ENCODE results near the gene RBMY1B. TPM values are rescaled to one million over a fixed set of nuclear protein-coding genes. Genes with fewer than 3 reads are reported as not detected.
"Not testable (repeated sequence)": the region's sequence is repeated elsewhere in the genome, so short reads cannot be mapped to it uniquely, and the experiment has no call there.

RBMY1B gene
- not detected for total RNA-seq

- not testable (repeated sequence) for DNase-seq (ENCODE audit: low spot score); ATAC-seq
Measured at GRCh38 chrY:21511038-21511437, at the start of gene RBMY1B. TSS of gene RBMY1B (plus strand) at chrY:21511338. CDS start at chrY:21513351, 2,013 bp downstream.

GRCh38 chrY:21462915-21463314 is 48.2 kb upstream of the RBMY1B start:
- DNase-seq (ENCODE audit: low spot score); ATAC-seq: not testable (repeated sequence)

- ATAC-seq (no peak), DNase-seq (ENCODE audit: low spot score) (no peak)
Measured at GRCh38 chrY:21482967-21483366, 28.2 kb upstream of the RBMY1B start.

- ATAC-seq, result not testable (repeated sequence)
Measured at GRCh38 chrY:21534579-21534978, 23.4 kb downstream of the RBMY1B start, which contains the start of gene RBMY1A1. TSS of gene RBMY1A1 (plus strand) at chrY:21534879. CDS start at chrY:21536892, 2,013 bp downstream.

GRCh38 chrY:21559316-21559984 is 48.3 kb downstream of the RBMY1B start:
- DNase-seq (ENCODE audit: low spot score), result not testable (repeated sequence)

More at GRCh38 chrY:21534579-21534978, 23.4 kb downstream of the RBMY1B start, which contains the start of gene RBMY1A1:
- not testable (repeated sequence) for DNase-seq (ENCODE audit: low spot score)

More at GRCh38 chrY:21559316-21559984, 48.3 kb downstream of the RBMY1B start:
- not testable (repeated sequence) for ATAC-seq

Other genes with a start within 250 kb of the RBMY1B start
- not detected for gene RBMY1A1, start 23.5 kb downstream of the RBMY1B start, total RNA-seq

Measured in left lobe of liver (tissue), 2 donors.